Spleen (tissue), 11 donors: ENCODE results near the gene SYK. TPM values are rescaled to one million over a fixed set of nuclear protein-coding genes. Genes with fewer than 3 reads are reported as not detected.
A peak's percentile ranks its signal among the peaks of the same experiment; 100 is the strongest.

ENCODE experiments used
- DNase-seq: peaks from one replicate; pipeline ENCODE4 v3.0.0-alpha.2; 2020
- H3K27ac ChIP-seq, 8 donors: fragments of 200-600 bp; sonication (generic) in 7 of 8; 1 replicate in 4 of 8; 2 replicates in 4 of 8; pipeline versions ENCODE4 v1.5.0 to v1.8.0; 2016 to 2021; ENCODE audit warnings: inconsistent platforms in 4 of 8, mild to moderate bottlenecking in 4 of 8, moderate library complexity in 1 of 8
- H3K27me3 ChIP-seq, 7 donors: fragments of 200-600 bp; sonication (generic) in 6 of 7; replicated peaks in 1 of 7; 1 replicate in 4 of 7; 2 replicates in 3 of 7; pipeline versions ENCODE4 v1.5.0 to v1.8.0; 2016 to 2021; ENCODE audit warnings: inconsistent platforms in 3 of 7, mild to moderate bottlenecking in 1 of 7
- H3K36me3 ChIP-seq, 6 donors: fragments of 200-600 bp; sonication (generic) in 5 of 6; 1 replicate in 4 of 6; 2 replicates in 2 of 6; pipeline versions ENCODE4 v1.5.0 to v1.8.0; 2016 to 2021; ENCODE audit warnings: inconsistent platforms in 2 of 6
- H3K4me1 ChIP-seq, 6 donors: fragments of 200-600 bp; sonication (generic) in 5 of 6; 1 replicate in 3 of 6; 2 replicates in 3 of 6; pipeline versions ENCODE4 v1.5.0 to v1.8.0; 2016 to 2021; ENCODE audit warnings: inconsistent platforms in 3 of 6
- H3K4me3 ChIP-seq, 8 donors: fragments of 200-600 bp; sonication (generic) in 7 of 8; 1 replicate in 4 of 8; 2 replicates in 4 of 8; pipeline versions ENCODE4 v1.5.0 to v1.8.0; 2016 to 2021; ENCODE audit warnings: inconsistent platforms in 4 of 8, mild to moderate bottlenecking in 4 of 8, moderate library complexity in 2 of 8
- H3K9me3 ChIP-seq, 8 donors: fragments of 200-600 bp; sonication (generic) in 7 of 8; 1 replicate in 4 of 8; 2 replicates in 4 of 8; pipeline versions ENCODE4 v1.5.0 to v1.8.0; 2016 to 2021; ENCODE audit warnings: inconsistent platforms in 4 of 8
- CTCF ChIP-seq, 11 experiments: fragments of 200-600 bp in 7 of 11; fragments of 450-650 bp in 4 of 11; sonication (generic) in 4 of 11; IDR thresholded peaks in 8 of 11; conservative IDR thresholded peaks in 3 of 11; 1 replicate in 7 of 11; 2 replicates in 4 of 11; pipeline versions ENCODE4 v1.4.0 to v1.8.0; 2016 to 2021; ENCODE audit warnings: antibody characterized with exemption in 11 of 11, inconsistent platforms in 4 of 11, mild to moderate bottlenecking in 1 of 11
- POLR2A ChIP-seq, 3 donors: fragments of 450-650 bp; IDR thresholded peaks; one replicate each; pipeline ENCODE4 v1.5.1; 2017; ENCODE audit warnings: antibody characterized with exemption in 3 of 3, mild to moderate bottlenecking in 1 of 3
- POLR2AphosphoS5 ChIP-seq, 3 donors: sonication (generic); formaldehyde crosslinking; IDR thresholded peaks; one replicate each; pipeline ENCODE4 v1.5.1; 2017; ENCODE audit warnings: antibody characterized with exemption in 3 of 3
- WGBS, 5 donors: extraction: QIAGEN DNeasy Blood & Tissue Kit in 3 of 5; methylation state at CpG; one replicate each; pipeline versions ENCODE4 v1.1.5 to v1.1.7; 2013 to 2018; 5-methylcytosine and 5-hydroxymethylcytosine counted together
- intact Hi-C: fragments of 100-400 bp; cut with DNase I; formaldehyde crosslinking; loops from one replicate; pipeline ENCODE4 v1.15.0; 2023; ENCODE audit warnings: low total_unique reads
- polyA plus RNA-seq, 3 donors: library from polyadenylated mRNA; stranded (reverse); fragments of 200-250 nt; gene quantifications; one replicate each; pipeline ENCODE4 v1.2.1, GENCODE V29; 2013
- total RNA-seq, 7 donors: library from RNA; depleted of rRNA in 3 of 7; stranded (reverse); fragments of >200 nt in 3 of 7; fragmentation: NEBNext Ultra II Directional in 4 of 7; extraction: Animal tissue kit (Norgen Biotek cat#: 25700) in 4 of 7; gene quantifications; one replicate each; pipeline versions ENCODE4 v1.1.0 to v1.2.1, GENCODE V29; 2016 to 2021
- donor health status: healthy with polysubstance abuse.
- donor health status: DM: no; HTN: no; CAD: no; lungs with moderate emphysema.
- donor health status: DM: no; HTN: no; CAD: no.
- donor health status: Bipolar disorder and iron deficiency.
- donor health status: healthy.
- donor health status: DM: no; HTN: no; CAD: no.
- donor health status: DM: yes; HTN: yes; CAD: no.

The SYK gene
- total and polyA plus RNA-seq, 10 donors: 42.6 to 152 (median 111) TPM

GRCh38 chr9:90830977-90831376 lies 29.4 kb downstream of the SYK start:
- Histone ChIP-seq H3K27me3 (no peaks in the 10 kb centered on the region), H3K27ac (peak overlapping the region in 4 of 8 donors; percentile 74 to 88 (median 82)), H3K4me3 (peak overlapping the region in 2 of 8 donors; percentile 11 to 51), H3K4me1 (peaks cover 15 to 93% (median 46%) of the 10 kb centered on the region in 6 donors), H3K9me3 (peaks cover 0 to 5% (median 0%) of the 10 kb centered on the region in 8 donors), H3K36me3 (peaks cover 0 to 55% (median 0%) of the 10 kb centered on the region in 6 donors)
- 34 to 46% (median 40%) methylated on average over 3 of the region's 3 CpGs for whole genome bisulfite sequencing, 5 donors
- intact Hi-C loops: no loop called here
- DNase-seq: no peak
- TF ChIP-seq CTCF (IDR thresholded peaks at IDR 0.05 in 8 of 11, conservative IDR thresholded peaks at IDR 0.05 in 3 of 11): no peak
- TF ChIP-seq POLR2AphosphoS5 (IDR thresholded peaks at IDR 0.05): peak in 2 of 3 donors; percentile 64 to 83

- TF ChIP-seq CTCF (IDR thresholded peaks at IDR 0.05 in 8 of 11, conservative IDR thresholded peaks at IDR 0.05 in 3 of 11): no peak
- TF ChIP-seq POLR2A (IDR thresholded peaks at IDR 0.05): no peak
- no peak for TF ChIP-seq POLR2AphosphoS5 (IDR thresholded peaks at IDR 0.05)
- peaks cover 0 to 62% (median 0%) of the 10 kb centered on the region in 6 donors for H3K36me3 ChIP-seq
- no peak for DNase-seq
- no peaks in the 10 kb centered on the region for H3K27me3 ChIP-seq
- 86 to 97% (median 90%) methylated on average over 3 of the region's 3 CpGs for whole genome bisulfite sequencing, 5 donors
- peaks cover 8 to 93% (median 44%) of the 10 kb centered on the region in 6 donors for H3K4me1 ChIP-seq
- H3K9me3 ChIP-seq: peaks cover 0 to 5% (median 0%) of the 10 kb centered on the region in 8 donors
- intact Hi-C loops: no loop called here
- no peak overlapping the region for H3K4me3 ChIP-seq
- peak overlapping the region in 2 of 8 donors; percentile 7 to 33 for H3K27ac ChIP-seq
Measured at GRCh38 chr9:90832261-90832660, 30.6 kb downstream of the SYK start.

- Histone ChIP-seq H3K4me3 (no peak overlapping the region), H3K4me1 (peaks cover 14 to 99% (median 58%) of the 10 kb centered on the region in 6 donors), H3K27me3 (no peaks in the 10 kb centered on the region), H3K27ac (peak overlapping the region in 3 of 8 donors; percentile 35 to 55 (median 54)), H3K9me3 (peaks cover 0 to 5% (median 0%) of the 10 kb centered on the region in 8 donors), H3K36me3 (peaks cover 0 to 75% (median 3%) of the 10 kb centered on the region in 6 donors)
- DNase-seq: no peak
- intact Hi-C loops: no loop called here
- no peak for TF ChIP-seq POLR2AphosphoS5 (IDR thresholded peaks at IDR 0.05)
- TF ChIP-seq POLR2A (IDR thresholded peaks at IDR 0.05): no peak
- no peak for TF ChIP-seq CTCF (IDR thresholded peaks at IDR 0.05 in 8 of 11, conservative IDR thresholded peaks at IDR 0.05 in 3 of 11)
- 63 to 80% (median 67%) methylated on average over 8 of the region's 8 CpGs for WGBS, 5 donors
Measured at GRCh38 chr9:90834828-90835595, 33.4 kb downstream of the SYK start.

GRCh38 chr9:90836411-90837080 lies 34.9 kb downstream of the SYK start:
- WGBS, 5 donors: 58 to 64% (median 61%) methylated on average over 3 of the region's 3 CpGs
- Histone ChIP-seq H3K9me3 (peaks cover 0 to 5% (median 0%) of the 10 kb centered on the region in 8 donors), H3K4me3 (no peak overlapping the region), H3K27ac (peak overlapping the region in 4 of 8 donors; percentile 2 to 54 (median 42)), H3K36me3 (peaks cover 0 to 74% (median 3%) of the 10 kb centered on the region in 6 donors), H3K4me1 (peaks cover 14 to 100% (median 53%) of the 10 kb centered on the region in 6 donors), H3K27me3 (no peaks in the 10 kb centered on the region)
- no peak for DNase-seq
- no peak for TF ChIP-seq POLR2AphosphoS5 (IDR thresholded peaks at IDR 0.05)
- no peak for TF ChIP-seq POLR2A (IDR thresholded peaks at IDR 0.05)
- TF ChIP-seq CTCF (IDR thresholded peaks at IDR 0.05 in 8 of 11, conservative IDR thresholded peaks at IDR 0.05 in 3 of 11): no peak
- intact Hi-C loops: no loop called here
